CD14-positive monocyte (primary cell): Measurements from ENCODE around the gene SHISA3. TPM values are rescaled to one million over a fixed set of nuclear protein-coding genes. Genes with fewer than 3 reads are reported as not detected.

Source experiments
- DNase-seq, 3 donors: peaks; one replicate each; pipeline ENCODE4 v3.0.0-alpha.2; 2011 to 2022
- H2AFZ ChIP-seq: 2 replicates; pipeline ENCODE4 v1.6.0; 2012; ENCODE audit warnings: mild to moderate bottlenecking, low read depth, low read length, inconsistent platforms; ENCODE audit not compliant: insufficient read depth, poor library complexity, severe bottlenecking
- H3K27ac ChIP-seq, 2 donors: 1 replicate in 1 of 2; 2 replicates in 1 of 2; pipeline ENCODE4 v1.5.1; 2012 to 2013; ENCODE audit warnings: low read length in 2 of 2, control low read depth in 1 of 2, inconsistent platforms in 1 of 2, low read depth in 1 of 2, mild to moderate bottlenecking in 1 of 2
- H3K27me3 ChIP-seq, 2 donors: one replicate each; pipeline versions ENCODE4 v1.6.0 to v1.6.1; 2011 to 2013; ENCODE audit warnings: low read length in 2 of 2; ENCODE audit not compliant: control insufficient read depth in 2 of 2, insufficient read depth in 2 of 2
- H3K36me3 ChIP-seq, 2 donors: replicated peaks in 1 of 2; 1 replicate in 1 of 2; 2 replicates in 1 of 2; pipeline versions ENCODE4 v1.5.1 to v1.6.1; 2012 to 2013; ENCODE audit warnings: low read length in 2 of 2, control low read depth in 1 of 2, inconsistent platforms in 1 of 2, mild to moderate bottlenecking in 1 of 2; ENCODE audit not compliant: insufficient read depth in 2 of 2, control insufficient read depth in 1 of 2
- H3K4me1 ChIP-seq, 2 donors: 1 replicate in 1 of 2; 2 replicates in 1 of 2; pipeline versions ENCODE4 v1.5.1 to v1.6.1; 2012 to 2013; ENCODE audit warnings: low read length in 2 of 2, control low read depth in 1 of 2, inconsistent platforms in 1 of 2, mild to moderate bottlenecking in 1 of 2, moderate library complexity in 1 of 2; ENCODE audit not compliant: insufficient read depth in 2 of 2, control insufficient read depth in 1 of 2
- H3K4me2 ChIP-seq: replicated peaks from 2 replicates; pipeline ENCODE3; 2012; ENCODE audit warnings: low read length, moderate library complexity, mild to moderate bottlenecking; ENCODE audit not compliant: poor library complexity, severe bottlenecking; ENCODE audit errors: extremely low read depth
- H3K4me3 ChIP-seq, 3 experiments: fragments of 200-600 bp in 1 of 3; sonication (generic) in 1 of 3; replicated peaks in 1 of 3; 1 replicate in 2 of 3; 2 replicates in 1 of 3; pipeline ENCODE4 v1.5.1; 2011 to 2013; ENCODE audit warnings: low read length in 3 of 3, mild to moderate bottlenecking in 3 of 3, control low read depth in 2 of 3, low read depth in 2 of 3, inconsistent platforms in 1 of 3, moderate library complexity in 1 of 3
- H3K79me2 ChIP-seq: 2 replicates; pipeline ENCODE4 v1.6.0; 2012; ENCODE audit warnings: mild to moderate bottlenecking, control low read depth, inconsistent platforms, low read length, moderate library complexity; ENCODE audit not compliant: insufficient read depth
- H3K9ac ChIP-seq: 2 replicates; pipeline ENCODE4 v1.6.0; 2017; ENCODE audit warnings: low read length, mild to moderate bottlenecking; ENCODE audit not compliant: insufficient read depth, poor library complexity, severe bottlenecking
- H3K9me3 ChIP-seq, 2 donors: replicated peaks in 1 of 2; 1 replicate in 1 of 2; 2 replicates in 1 of 2; pipeline versions ENCODE4 v1.5.1 to v1.6.1; 2012 to 2013; ENCODE audit warnings: low read length in 2 of 2, control low read depth in 1 of 2; ENCODE audit not compliant: control insufficient read depth in 1 of 2, insufficient read depth in 1 of 2
- H4K20me1 ChIP-seq: 2 replicates; pipeline ENCODE4 v1.6.0; 2012; ENCODE audit warnings: mild to moderate bottlenecking, low read length, control low read depth, moderate library complexity; ENCODE audit not compliant: insufficient read depth
- H3K27ac Mint-ChIP-seq, 7 donors: one replicate each; pipeline ENCODE4 v1.8.0; 2020; ENCODE audit warnings: mild to moderate bottlenecking in 7 of 7, mixed read lengths in 7 of 7, moderate library complexity in 6 of 7, inconsistent platforms in 2 of 7
- H3K27me3 Mint-ChIP-seq, 3 donors: one replicate each; pipeline ENCODE4 v1.8.0; 2021 to 2022; ENCODE audit warnings: low read depth in 3 of 3, mild to moderate bottlenecking in 3 of 3, mixed read lengths in 3 of 3, moderate library complexity in 3 of 3, inconsistent platforms in 1 of 3
- H3K36me3 Mint-ChIP-seq, 2 donors: one replicate each; pipeline ENCODE4 v1.8.0; 2020; ENCODE audit warnings: mixed read lengths in 2 of 2, inconsistent platforms in 1 of 2, mild to moderate bottlenecking in 1 of 2
- H3K4me1 Mint-ChIP-seq: one replicate; pipeline ENCODE4 v1.8.0; 2020; ENCODE audit warnings: mild to moderate bottlenecking, mixed read lengths
- H3K4me3 Mint-ChIP-seq, 2 donors: one replicate each; pipeline ENCODE4 v1.8.0; 2020; ENCODE audit warnings: mild to moderate bottlenecking in 2 of 2, mixed read lengths in 2 of 2, moderate library complexity in 1 of 2
- H3K9me3 Mint-ChIP-seq, 7 donors: one replicate each; pipeline ENCODE4 v1.8.0; 2020 to 2022; ENCODE audit warnings: mixed read lengths in 7 of 7, mild to moderate bottlenecking in 6 of 7, moderate library complexity in 6 of 7, inconsistent platforms in 2 of 7
- CTCF ChIP-seq: fragments of 200-600 bp; IDR thresholded peaks from one replicate; pipeline ENCODE4 v1.8.0; 2022; ENCODE audit warnings: antibody characterized with exemption, mild to moderate bottlenecking
- WGBS: methylation state at CpG from one replicate; pipeline ENCODE4 v1.1.5; 2013; ENCODE audit warnings: missing lambda C conversion rate; ENCODE audit not compliant: insufficient coverage; 5-methylcytosine and 5-hydroxymethylcytosine counted together
- intact Hi-C, 2 donors: fragments of 100-400 bp; cut with micrococcal nuclease; formaldehyde crosslinking; loops; one replicate each; pipeline versions ENCODE4 v1.15.0 to v1.15.1; 2023
- polyA minus RNA-seq: library from RNA; depleted of rRNA, polyadenylated mRNA; stranded (reverse); fragments of >200 nt; gene quantifications from 2 replicates; pipeline ENCODE4 v1.2.3, GENCODE V29; 2012
- polyA plus RNA-seq, 3 donors: library from polyadenylated mRNA; depleted of rRNA in 1 of 3; unstranded in 2 of 3; stranded (reverse) in 1 of 3; fragments of 300-500 nt in 2 of 3; fragments of >200 nt in 1 of 3; fragmentation: Illumina TruSeq in 2 of 3; gene quantifications; 1 replicate in 2 of 3; 2 replicates in 1 of 3; pipeline ENCODE4 v1.2.3, GENCODE V29; 2012 to 2021
- total RNA-seq, 12 experiments: library from RNA in 1 of 12; stranded (reverse) in 1 of 12; fragments of 120-200 nt in 1 of 12; gene quantifications; one replicate each; pipeline ENCODE4 v1.2.4 and lab custom pipeline; 2013 to 2026; ENCODE audit warnings: mixed read lengths in 6 of 12, inconsistent platforms in 1 of 12

The SHISA3 gene
- total RNA-seq (2013) = not detected
- polyA plus RNA-seq (not detected), polyA minus RNA-seq (not detected in 2 replicates), total RNA-seq (lab: John Stamatoyannopoulos, UW) (0 to 0.30 (median 0) reads per million in 11 experiments)

GRCh38 chr4:42396752-42397634 lies at the start of gene SHISA3:
SHISA3 (plus strand) TSS chr4:42397488; CDS start chr4:42398057, 569 bp downstream.
- peaks cover 0 to 17% (median 7%) of the 10 kb centered on the region in 7 donors for H3K9me3 Mint-ChIP-seq
- peaks cover 2 to 3% of the 10 kb centered on the region in 2 donors for H3K36me3 Mint-ChIP-seq
- H2AFZ ChIP-seq = peak within 1 kb of the TSS; percentile 67
- H4K20me1 ChIP-seq = no peaks in the 10 kb centered on the region
- H3K27ac ChIP-seq = no peak within 1 kb of the TSS
- peaks cover 26% of the 10 kb centered on the region for H3K4me1 Mint-ChIP-seq
- H3K79me2 ChIP-seq = no peaks in the 10 kb centered on the region
- H3K27me3 Mint-ChIP-seq = peaks cover 77 to 85% (median 79%) of the 10 kb centered on the region in 3 donors
- H3K4me3 ChIP-seq = peak within 1 kb of the TSS; percentile 4 to 68 (median 11)
- peaks cover 49 to 76% of the 10 kb centered on the region in 2 donors for H3K27me3 ChIP-seq
- peaks cover 24 to 28% of the 10 kb centered on the region in 2 donors for H3K4me1 ChIP-seq
- 0% methylated on average over 50 of the region's 61 CpGs for WGBS
- TF ChIP-seq CTCF = no peak
- H3K4me3 Mint-ChIP-seq = peak within 1 kb of the TSS; percentile 76 to 94
- no peak within 1 kb of the TSS for H3K27ac Mint-ChIP-seq
- H3K4me2 ChIP-seq = peak within 1 kb of the TSS; percentile 78
- H3K9ac ChIP-seq = no peak within 1 kb of the TSS
- intact Hi-C loops = no loop called here
- DNase-seq = no peak
- peaks cover 0 to 18% of the 10 kb centered on the region in 2 donors for H3K9me3 ChIP-seq
- H3K36me3 ChIP-seq = no peaks in the 10 kb centered on the region

GRCh38 chr4:42348247-42348646 lies 49.0 kb upstream of the SHISA3 start:
- Mint-ChIP-seq H3K9me3 (peaks cover 0 to 14% (median 3%) of the 10 kb centered on the region in 7 donors), H3K27me3 (peaks cover 1 to 11% (median 7%) of the 10 kb centered on the region in 3 donors), H3K4me3 (no peak overlapping the region), H3K27ac (no peak overlapping the region), H3K4me1 (peaks cover 2% of the 10 kb centered on the region), H3K36me3 (no peaks in the 10 kb centered on the region)
- DNase-seq = no peak
- Histone ChIP-seq H3K9me3 (no peaks in the 10 kb centered on the region), H3K9ac (no peak overlapping the region), H3K4me1 (no peaks in the 10 kb centered on the region), H3K79me2 (no peaks in the 10 kb centered on the region), H3K27ac (no peak overlapping the region), H4K20me1 (no peaks in the 10 kb centered on the region), H3K27me3 (no peaks in the 10 kb centered on the region), H2AFZ (no peak overlapping the region), H3K4me2 (no peak overlapping the region), H3K36me3 (no peaks in the 10 kb centered on the region), H3K4me3 (no peak overlapping the region)
- intact Hi-C loops = no loop called here
- TF ChIP-seq CTCF = no peak
- no CpG with 5 or more reads among the region's 2 CpGs for WGBS
